Measurements from ENCODE around the gene RNF17. TPM values are rescaled to one million over a fixed set of nuclear protein-coding genes. Genes with fewer than 3 reads are reported as not detected.
"Not testable (repeated sequence)": the region's sequence is repeated elsewhere in the genome, so short reads cannot be mapped to it uniquely, and the experiment has no call there.

RNF17 gene
- total RNA-seq, 1 experiment from 2014 or later = not detected

DNA sequence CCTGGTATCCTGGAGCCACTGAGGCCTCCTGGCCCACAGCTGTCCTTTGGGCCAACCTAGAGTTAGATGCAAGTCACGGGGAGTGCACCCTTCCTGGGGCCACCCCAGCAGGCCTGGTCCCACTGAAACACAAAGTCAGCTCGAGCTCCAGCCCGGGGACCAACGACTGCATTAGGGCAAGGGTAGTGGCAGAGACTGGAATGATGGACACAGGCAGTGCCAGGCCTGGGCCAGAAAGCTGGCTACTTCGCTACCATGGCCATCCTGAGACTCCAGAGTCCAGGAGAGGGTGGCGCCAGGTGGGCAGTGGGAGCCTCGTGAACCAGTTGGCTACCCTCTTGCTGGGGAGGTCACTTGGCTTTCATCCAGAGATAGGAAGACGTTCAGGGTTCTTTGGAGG lies 22.2 kb upstream of the RNF17 start:
- DNase-seq (ENCODE audit: extremely low read depth, low read depth) = no peak

DNA sequence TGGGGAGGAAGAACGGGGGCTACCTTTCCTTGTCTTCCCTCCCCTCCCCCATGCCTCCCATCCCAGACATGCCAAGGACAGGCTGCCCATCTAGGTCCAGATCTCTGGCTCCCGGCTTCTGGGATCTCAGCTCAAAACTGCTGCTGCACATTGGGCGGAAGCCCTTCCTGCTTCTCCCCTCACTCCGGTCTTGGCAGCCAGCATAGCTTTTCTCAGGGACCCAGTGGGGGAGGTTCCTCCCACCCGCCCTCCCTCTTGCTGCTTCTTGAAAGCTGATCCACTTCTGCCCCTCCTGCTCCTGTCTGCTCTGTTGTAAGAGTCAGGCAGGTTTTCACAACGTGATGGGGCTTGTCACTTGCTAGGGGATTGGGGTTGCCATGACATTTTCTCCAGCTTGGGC lies 21.7 kb upstream of the RNF17 start:
- no peak for DNase-seq (ENCODE audit: extremely low read depth, low read depth)

DNA sequence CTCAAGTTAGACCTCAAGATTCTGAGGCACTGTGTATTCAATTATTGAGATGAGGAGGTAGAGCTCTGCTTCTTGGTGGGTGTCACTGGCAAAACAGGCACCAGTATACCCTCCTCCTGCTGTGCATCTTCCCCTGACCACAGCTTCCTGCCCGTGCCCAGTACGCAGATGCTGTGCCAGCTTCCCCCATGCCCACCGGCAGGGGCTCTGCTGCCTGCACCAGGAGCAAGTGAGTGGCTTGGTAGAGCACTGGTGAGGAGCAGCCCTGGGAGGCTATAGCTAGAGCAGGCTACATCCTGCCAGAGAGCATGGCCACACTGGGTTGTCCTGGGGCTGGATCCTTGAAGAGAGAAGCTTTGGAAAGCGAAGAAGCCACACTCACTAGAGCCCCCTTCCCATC lies 21.0 kb upstream of the RNF17 start:
- no peak for DNase-seq (ENCODE audit: extremely low read depth, low read depth)

DNA sequence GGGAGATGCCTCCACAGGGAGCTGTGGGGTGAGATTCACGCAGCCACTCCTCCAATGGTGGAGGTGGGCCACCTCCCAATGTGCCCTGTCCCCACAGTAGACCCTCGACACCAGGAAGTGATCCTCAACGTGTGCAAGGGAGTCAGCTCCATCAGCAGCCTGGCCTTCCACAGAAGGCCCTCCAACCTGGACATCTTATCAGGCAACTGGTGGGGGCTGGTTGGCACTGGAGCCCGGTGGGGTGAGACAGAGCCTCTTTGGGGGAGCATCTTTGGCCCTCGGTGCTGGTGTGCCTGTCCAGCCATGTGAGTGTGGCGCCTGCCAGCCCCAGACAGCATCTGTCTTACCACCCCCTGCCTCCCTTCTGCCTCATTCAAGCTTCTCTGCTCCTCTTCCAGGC lies 19.7 kb upstream of the RNF17 start:
- DNase-seq (ENCODE audit: extremely low read depth, low read depth) = no peak

DNA sequence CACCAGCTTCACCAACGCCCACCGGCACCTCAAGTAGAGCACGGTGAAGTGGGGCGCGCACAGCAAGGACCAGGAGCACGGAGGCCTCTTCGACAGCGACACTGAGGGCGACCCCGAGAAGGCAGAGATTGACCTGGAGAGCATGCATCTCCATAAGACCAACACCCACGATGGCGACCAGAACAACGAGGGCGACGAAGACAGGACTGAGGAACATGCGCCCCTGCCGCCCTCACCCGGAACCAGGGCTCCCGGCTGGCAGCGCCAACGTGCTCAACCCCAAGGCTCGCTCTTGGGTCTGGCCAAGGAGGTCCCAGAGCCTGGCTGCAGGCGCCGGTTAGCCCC lies 18.5 kb upstream of the RNF17 start:
- no peak for DNase-seq (ENCODE audit: extremely low read depth, low read depth)

DNA sequence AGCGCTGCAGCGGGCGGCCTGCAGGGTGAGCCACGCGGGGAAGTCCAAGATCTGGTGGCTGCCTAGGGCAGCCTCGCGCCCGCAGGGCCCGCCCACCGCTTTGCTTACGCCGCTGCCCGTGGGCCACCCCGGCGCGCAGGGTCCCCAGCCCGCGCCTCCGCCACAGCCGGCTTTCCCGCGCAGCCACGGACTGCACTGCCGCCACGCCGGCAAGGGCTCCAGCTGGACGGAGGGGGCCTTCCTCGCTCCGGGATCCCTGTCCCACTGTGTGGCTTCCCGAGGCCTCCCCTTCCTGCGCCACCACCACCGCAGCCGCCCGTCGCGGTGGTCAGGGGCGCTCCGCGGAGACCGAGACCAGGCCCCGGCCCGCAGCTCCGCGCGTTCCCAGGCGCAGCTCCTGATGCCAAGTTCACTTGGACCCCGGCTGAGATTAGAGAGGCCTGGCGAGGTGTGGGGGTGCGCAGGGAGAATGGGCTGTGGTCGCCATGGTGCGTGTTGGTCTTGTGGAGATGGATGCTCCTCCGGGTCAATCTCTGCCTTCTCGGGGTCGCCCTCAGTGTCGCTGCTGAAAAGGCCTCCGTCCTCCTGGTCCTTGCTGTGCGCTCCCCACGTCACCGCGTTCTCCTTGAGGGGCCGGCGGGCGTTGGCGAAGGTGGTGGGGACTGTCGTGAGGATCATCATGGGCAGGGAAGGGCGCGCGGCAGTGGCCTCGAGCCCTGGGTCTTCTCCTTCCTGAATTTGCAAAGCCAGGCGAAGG lies 17.9 kb upstream of the RNF17 start:
- no peak for DNase-seq (ENCODE audit: extremely low read depth, low read depth)

DNA sequence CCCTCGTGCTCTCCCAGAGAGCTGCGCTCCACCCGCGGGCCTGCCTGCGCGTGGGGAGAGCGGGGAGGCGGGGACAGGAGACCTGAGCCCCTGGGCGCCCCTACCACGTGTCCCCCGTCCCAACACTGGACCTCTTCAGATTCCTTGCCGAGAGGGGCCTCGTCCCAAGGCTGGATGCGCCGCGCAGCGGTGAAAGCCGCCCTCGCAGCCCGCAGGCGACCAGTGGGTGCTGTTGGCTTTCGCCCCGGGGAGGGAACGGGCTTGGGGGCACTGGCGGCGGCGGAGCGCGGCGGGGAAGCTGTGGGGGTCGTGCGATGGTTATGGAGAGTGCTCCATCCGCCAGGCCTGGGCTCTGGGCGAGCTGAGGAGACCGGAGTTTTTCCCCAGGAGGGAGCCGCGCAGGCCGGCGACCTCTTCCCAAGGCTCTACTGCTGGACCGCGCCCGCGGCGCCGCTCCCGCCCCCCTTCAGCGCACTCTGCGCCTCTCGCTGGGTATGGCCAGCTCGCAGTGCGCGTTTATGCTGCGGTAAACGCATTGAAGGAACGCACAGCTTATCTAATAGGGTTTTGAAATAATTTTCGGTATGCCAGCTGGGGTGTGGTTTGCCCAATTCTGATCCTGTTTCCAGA lies 17.2 kb upstream of the RNF17 start:
- DNase-seq (ENCODE audit: extremely low read depth, low read depth) = no peak

DNA sequence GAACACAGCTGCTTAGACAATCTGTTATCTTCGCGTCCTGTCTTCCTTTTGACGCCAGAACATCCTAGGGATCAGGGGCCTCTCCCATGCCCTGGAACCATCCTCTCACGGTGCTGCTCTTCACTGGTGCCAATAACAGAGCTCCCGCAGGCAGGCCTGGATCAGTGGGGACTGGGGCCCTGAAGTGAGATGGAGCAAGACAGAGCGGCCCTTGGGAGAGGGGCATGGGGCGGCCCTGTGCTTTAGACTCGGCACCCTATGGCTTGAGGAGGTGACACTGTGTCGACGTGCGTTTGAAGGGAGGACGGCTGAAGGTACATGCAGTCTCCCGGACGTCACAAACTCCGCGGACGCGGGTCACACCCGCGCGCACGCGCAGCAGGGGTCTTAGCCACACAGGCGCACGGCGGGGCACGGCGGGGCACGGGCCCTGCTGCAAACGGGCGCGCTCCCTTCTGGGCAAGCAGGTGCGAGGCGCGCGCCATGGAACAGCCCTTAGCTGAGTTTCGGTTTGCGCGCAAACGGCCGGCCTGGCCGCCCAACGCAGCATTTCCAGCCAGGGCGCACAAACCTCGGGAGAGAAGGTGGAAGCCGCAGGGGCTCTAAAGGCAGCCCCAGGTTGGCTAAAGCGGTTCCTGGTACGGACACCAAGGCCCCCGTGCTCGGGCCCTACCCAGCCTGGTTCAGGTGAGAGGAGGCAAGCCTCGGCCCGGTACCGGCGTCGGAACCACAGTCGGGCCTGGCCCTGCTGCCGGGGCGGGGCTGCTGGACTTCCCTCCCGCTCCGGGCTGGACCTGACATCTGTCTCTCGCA lies 16.5 kb upstream of the RNF17 start:
- DNase-seq (ENCODE audit: extremely low read depth, low read depth) = no peak

DNA sequence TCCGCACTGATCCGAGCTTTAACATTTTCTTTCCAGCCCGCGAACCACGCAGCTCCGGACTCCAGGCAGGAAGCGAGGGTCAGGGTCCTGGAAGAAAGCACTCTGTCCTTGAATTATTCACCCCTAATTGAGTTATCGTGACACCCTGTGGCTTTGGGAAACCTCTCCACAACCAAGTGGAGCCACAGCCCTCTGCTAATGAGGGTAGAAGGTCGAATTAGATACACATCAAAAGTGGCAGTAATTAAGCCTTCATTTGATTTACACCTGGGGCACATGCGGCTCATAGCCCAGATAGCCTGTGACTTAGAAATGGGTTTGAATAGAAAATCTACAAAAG lies 15.9 kb upstream of the RNF17 start:
- no peak for DNase-seq (ENCODE audit: extremely low read depth, low read depth)

DNA sequence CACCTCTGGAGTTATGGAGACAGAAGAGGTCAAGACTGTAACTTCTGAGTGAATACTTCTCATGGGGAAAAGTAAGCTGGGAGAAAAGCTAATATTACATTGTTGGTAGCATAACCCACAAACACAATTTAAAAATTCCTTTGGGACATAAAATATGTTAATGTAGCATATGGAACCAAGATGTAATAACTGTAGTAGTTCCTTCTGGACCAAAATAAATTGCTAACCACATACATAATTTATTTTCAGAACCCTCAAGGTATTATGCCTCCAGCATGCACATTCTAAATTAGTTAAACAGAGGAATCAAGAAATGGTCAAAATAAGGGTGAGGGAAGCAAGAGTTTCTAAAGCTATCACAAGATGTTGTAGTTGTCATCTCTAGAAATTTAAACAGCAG lies 4.8 kb upstream of the RNF17 start:
- no peak for DNase-seq (ENCODE audit: extremely low read depth, low read depth)

DNA sequence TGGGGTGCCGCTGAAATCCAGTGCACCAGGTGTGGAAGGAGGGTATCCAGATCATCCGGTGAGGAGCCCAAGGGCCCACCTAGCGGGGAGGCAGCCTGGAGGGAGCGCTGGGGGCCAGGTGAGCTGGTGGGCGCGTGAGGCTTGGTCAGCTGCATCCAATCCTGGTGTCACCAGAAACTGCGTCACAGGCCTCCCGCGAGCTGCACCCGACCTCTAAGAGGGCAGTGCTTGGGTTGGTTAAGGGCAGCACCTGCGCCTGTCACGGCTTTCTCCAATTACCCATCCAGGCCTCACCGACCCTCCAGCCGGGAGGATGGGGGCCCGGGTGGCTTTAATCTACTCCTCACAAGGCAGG lies 284 bp downstream of the RNF17 start:
- no peak for DNase-seq (ENCODE audit: extremely low read depth, low read depth)

DNA sequence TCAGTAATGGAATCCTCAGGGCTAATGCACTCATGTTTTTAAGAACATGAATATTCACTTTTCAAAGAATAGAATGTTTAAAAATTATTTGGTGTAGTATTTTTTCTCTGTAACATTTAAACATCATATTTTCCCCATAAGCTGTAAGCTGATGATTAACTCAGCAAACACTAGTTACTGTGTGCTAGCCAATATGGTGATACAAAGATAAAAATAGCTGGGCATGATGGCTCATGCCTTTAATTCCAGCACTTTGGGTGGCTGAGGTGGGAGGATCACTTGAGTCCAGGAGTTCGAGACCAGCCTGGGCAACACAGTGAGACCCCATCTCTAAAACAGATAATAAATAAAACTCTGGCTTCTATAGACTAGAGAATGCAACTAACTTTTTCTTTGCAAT lies 13.2 kb downstream of the RNF17 start:
- DNase-seq (ENCODE audit: extremely low read depth, low read depth) = no peak

DNA sequence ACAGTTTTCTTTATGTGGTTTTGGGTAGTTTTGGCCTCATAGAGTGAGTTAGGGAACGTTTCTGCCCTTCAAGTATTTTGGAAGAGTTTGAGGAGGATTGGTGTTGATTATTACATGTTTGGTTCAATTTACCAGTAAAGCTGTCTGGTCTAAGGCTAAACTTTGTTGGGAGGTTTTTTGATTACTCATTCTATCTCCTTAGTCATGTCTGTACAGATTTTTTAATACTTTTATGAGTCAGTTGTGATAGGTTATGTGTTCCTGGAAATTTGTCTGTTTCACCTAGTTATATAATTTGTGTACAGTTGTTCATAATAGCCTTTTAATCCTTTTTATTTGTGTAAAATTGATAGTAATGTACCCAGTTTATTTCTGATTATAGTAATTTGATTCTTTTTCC lies 20.4 kb downstream of the RNF17 start:
- no peak for DNase-seq (ENCODE audit: extremely low read depth, low read depth)

DNA sequence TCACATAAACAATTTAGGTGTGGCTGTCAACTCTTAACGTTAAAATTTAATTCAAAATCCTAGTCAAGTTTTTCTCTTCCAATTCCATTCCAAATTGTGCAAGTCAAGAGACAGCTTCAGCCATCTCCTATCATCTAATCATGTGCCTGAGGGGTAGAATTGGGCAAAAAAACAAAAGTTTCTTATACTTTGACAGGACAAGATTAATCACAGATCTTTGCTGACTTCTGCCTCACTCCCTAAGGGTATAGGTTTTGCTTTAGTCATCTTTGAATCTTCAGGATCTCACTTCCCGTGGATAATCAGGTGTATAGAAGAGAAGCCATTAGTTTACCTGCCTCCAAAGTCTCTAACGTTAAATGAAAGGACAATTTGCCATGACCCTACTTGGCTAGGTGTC lies 24.6 kb downstream of the RNF17 start:
- DNase-seq (ENCODE audit: extremely low read depth, low read depth) = no peak

DNA sequence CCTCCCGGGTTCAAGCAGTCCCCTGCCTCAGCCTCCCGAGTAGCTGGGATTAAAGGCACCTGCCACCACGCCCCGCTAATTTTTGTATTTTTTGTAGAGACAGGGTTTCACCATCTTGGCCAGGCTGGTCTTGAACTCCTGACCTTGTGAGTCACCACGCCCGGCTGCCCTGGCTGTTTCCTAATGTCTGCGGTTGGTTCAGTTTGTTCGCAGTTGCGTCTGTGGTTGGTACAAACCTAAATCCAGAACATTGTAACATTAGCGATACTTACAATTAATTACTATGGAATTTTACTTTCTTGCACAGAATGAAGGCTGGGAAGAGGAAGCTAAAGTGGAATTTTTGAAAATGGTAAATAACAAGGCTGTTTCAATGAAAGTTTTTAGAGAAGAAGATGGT lies 38.1 kb downstream of the RNF17 start:
- DNase-seq (ENCODE audit: extremely low read depth, low read depth) = no peak

DNA sequence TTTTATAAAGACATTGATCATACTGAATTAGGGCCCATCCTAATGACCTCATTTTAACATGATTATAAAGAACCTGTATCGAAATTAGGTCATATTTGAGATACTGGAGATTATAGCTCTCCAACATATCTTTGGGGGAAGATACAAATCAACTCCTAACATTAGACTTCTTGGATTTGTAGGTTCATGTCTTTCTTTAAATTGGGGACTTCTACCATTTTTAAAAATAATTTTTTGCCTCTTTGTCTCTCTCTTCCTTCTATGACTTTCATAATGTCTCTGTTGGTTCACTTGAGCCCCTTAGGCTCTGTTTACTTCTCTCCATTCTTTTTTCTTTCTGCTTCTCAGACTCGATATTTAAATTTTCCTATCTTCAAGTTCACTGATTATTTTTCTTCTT lies 57.2 kb downstream of the RNF17 start:
- no peak for DNase-seq (ENCODE audit: extremely low read depth, low read depth)

DNA sequence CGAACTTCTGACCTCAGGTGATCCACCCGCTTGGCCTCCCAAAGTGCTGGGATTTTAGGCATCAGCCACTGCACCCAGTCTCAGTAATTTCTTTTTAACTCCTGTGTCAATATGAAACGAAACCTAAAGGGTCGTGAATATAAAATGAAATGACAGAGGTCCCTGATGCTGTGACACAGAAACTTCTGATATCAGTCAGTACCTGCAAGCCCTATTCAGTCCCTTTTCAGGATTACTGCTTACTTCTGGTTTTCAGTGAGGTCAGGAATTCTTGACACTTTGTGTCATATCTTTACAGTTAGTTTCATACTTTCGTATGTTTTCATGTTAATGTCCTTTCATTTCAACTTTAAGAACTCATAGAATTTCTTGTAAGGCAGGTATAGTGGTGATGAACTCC lies 58.7 kb downstream of the RNF17 start:
- DNase-seq (ENCODE audit: extremely low read depth, low read depth) = no peak

DNA sequence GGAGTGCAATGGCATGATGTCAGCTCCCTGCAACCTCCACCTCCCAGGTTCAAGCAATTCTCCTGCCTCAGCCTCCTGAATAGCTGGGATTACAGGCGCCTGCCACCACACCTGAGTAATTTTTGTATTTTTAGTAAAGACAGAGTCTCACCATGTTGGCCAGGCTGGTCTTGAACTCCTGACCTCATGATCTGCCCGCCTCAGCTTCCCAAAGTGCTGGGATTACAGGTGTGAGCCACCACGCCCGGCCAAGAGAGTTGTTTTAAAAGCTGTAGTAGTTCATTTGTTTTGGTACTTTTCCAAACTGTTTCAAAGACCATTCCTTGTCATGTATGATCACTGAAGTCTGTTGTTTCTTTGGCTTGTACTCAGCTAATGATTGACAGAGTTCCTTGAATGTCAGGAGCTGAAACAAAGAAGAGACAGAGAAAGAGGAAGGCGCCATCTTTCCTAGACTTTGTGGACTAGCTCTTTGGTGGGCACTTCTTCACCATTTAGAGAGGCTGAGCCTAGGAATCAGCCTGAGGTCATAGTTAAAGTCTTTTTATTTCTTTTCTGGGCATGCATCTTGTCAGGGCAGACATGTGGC lies 59.2 kb downstream of the RNF17 start:
- not testable (repeated sequence) for DNase-seq (ENCODE audit: extremely low read depth, low read depth)

DNA sequence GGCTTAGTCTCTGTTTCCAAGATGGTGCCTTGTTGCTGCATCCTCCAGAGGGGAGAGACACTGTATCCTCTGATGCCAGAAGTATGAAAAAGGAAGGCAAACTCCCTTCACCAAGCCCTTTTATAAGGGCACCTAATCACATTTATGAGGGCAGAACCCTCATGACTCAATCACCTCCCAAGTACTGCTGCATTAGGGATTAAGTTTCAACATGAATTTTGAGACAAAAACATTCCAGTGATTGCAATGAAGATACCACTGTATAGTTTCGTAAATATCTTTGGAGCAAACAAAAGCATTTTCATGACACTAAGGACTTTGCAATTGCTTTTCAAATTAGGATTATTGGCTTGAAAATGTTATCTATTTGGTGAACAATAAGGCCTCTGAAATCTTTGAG lies 63.8 kb downstream of the RNF17 start:
- no peak for DNase-seq (ENCODE audit: extremely low read depth, low read depth)

DNA sequence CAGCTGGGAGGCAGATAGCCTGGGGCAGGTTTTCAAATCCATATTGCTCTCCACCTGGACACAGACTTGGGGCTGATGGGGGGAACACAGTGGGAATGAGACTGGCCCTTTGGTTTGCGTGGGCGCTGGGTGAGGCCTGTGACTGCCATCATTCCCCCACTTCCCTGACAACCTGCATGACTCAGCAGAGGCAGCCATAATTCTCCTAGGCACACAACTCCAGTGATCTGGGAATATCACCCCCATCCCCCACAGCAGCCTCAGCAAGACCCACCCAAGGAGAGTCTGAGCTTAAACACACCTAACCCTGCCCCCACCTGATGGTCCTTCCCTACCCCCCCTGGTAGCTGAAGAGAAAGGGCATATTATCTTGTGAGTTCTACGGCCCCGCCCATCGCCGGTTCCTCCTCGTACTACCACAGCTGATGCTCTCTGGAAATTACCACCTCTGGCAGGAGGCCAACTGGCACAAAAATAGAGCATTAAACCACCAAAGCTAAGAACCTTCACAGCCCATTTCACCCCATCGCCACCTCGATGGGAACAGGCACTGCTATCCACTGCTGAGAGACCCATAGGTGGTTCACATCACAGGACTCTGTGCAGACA lies 71.0 kb downstream of the RNF17 start:
- no peak for DNase-seq (ENCODE audit: extremely low read depth, low read depth)

DNA sequence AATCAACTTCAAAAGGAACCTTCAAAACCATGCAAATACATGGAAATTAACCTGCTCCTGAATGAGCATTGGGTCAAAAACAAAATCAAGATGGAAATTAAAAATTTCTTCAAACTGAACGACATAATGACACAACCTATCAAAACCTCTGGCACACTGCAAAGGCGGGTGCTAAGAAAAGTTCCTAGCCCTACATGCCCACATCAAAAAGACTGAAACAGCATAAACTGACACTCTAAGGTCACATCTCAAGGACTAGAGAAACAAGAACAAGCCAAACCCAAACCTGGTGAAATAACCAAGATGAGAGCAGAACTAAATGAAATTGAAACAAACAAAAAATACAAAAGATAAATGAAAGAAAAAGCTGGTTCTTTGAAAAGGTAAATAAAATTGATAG lies 73.6 kb downstream of the RNF17 start:
- not testable (repeated sequence) for DNase-seq (ENCODE audit: extremely low read depth, low read depth)

Measured in NCI-H460 (cell line).